ENCODE data around the gene VPS72.

Gene VPS72

GRCh38 chr1:151159373-151159772 lies 30.6 kb downstream of the VPS72 start:
- ChIA-PET CTCF (interaction anchor here (0.6 to 8.1 kb wide), 5 partner anchors 9 to 205 kb away, joined by 3 to 135 read pairs (median 4); partner anchors contain the start of gene CDC42SE1), POLR2A (no interaction called here)
- Histone ChIP-seq H3K27ac (ENCODE audit: insufficient read depth in 1 of 2, low read depth in 1 of 2, low read length in 2 of 2, poor library complexity in 1 of 2, severe bottlenecking in 2 of 2) (peak overlapping the region in 1 of 2 experiments; percentile 59), H3K4me3 (ENCODE audit: control insufficient read depth in 1 of 7, extremely low read depth in 1 of 7, insufficient read depth in 4 of 7, low read depth in 2 of 7, low read length in 6 of 7) (peak overlapping the region in 4 of 7 experiments; percentile 11 to 48 (median 39)), H3K36me3 (ENCODE audit: control insufficient read depth in 4 of 4, insufficient read depth in 4 of 4, low read length in 3 of 4) (peaks cover 2 to 32% (median 20%) of the 10 kb centered on the region in 4 experiments), H3K27me3 (replicated peaks in 2 of 5; ENCODE audit: control insufficient read depth in 4 of 5, insufficient read depth in 5 of 5, low read length in 4 of 5) (no peaks in the 10 kb centered on the region), H3K9me3 (ENCODE audit: control extremely low read depth in 1 of 5, control insufficient read depth in 4 of 5, insufficient read depth in 2 of 5, low read depth in 1 of 5, low read length in 4 of 5) (no peaks in the 10 kb centered on the region), H3K4me1 (ENCODE audit: control extremely low read depth in 1 of 4, control insufficient read depth in 4 of 4, insufficient read depth in 4 of 4, low read length in 3 of 4) (peaks cover 24 to 65% (median 56%) of the 10 kb centered on the region in 4 experiments)
- no peak for DNase-seq

DNA sequence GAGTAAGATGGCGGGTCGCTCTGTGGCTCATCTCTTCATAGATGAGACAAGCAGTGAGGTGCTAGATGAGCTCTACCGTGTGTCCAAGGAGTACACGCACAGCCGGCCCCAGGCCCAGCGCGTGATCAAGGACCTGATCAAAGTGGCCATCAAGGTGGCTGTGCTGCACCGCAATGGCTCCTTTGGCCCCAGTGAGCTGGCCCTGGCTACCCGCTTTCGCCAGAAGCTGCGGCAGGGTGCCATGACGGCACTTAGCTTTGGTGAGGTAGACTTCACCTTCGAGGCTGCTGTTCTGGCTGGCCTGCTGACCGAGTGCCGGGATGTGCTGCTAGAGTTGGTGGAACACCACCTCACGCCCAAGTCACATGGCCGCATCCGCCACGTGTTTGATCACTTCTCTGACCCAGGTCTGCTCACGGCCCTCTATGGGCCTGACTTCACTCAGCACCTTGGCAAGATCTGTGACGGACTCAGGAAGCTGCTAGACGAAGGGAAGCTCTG lies 31.2 kb downstream of the VPS72 start:
- Histone ChIP-seq H3K36me3 (ENCODE audit: control insufficient read depth in 4 of 4, insufficient read depth in 4 of 4, low read length in 3 of 4) (peaks cover 2 to 28% (median 18%) of the 10 kb centered on the region in 4 experiments), H3K27ac (ENCODE audit: insufficient read depth in 1 of 2, low read depth in 1 of 2, low read length in 2 of 2, poor library complexity in 1 of 2, severe bottlenecking in 2 of 2) (peak overlapping the region; percentile 1 to 59), H3K4me1 (ENCODE audit: control extremely low read depth in 1 of 4, control insufficient read depth in 4 of 4, insufficient read depth in 4 of 4, low read length in 3 of 4) (peaks cover 24 to 65% (median 55%) of the 10 kb centered on the region in 4 experiments), H3K4me3 (ENCODE audit: control insufficient read depth in 1 of 7, extremely low read depth in 1 of 7, insufficient read depth in 4 of 7, low read depth in 2 of 7, low read length in 6 of 7) (peak overlapping the region in 6 of 7 experiments; percentile 11 to 86 (median 58)), H3K9me3 (ENCODE audit: control extremely low read depth in 1 of 5, control insufficient read depth in 4 of 5, insufficient read depth in 2 of 5, low read depth in 1 of 5, low read length in 4 of 5) (no peaks in the 10 kb centered on the region), H3K27me3 (replicated peaks in 2 of 5; ENCODE audit: control insufficient read depth in 4 of 5, insufficient read depth in 5 of 5, low read length in 4 of 5) (no peaks in the 10 kb centered on the region)
- ChIA-PET POLR2A (no interaction called here), CTCF (interaction anchor here (1.0 to 8.1 kb wide), 6 partner anchors 9 to 98 kb away, joined by 3 to 135 read pairs (median 6); partner anchors contain the start of gene TMOD4)
- DNase-seq: peak in 1 of 3 donors; percentile 17
- WGBS (ENCODE audit: insufficient coverage): 90% methylated on average over 22 of the region's 22 CpGs

GRCh38 chr1:151158326-151158725 lies 31.7 kb downstream of the VPS72 start:
- Histone ChIP-seq H3K36me3 (ENCODE audit: control insufficient read depth in 4 of 4, insufficient read depth in 4 of 4, low read length in 3 of 4) (peaks cover 2 to 28% (median 16%) of the 10 kb centered on the region in 4 experiments), H3K9me3 (ENCODE audit: control extremely low read depth in 1 of 5, control insufficient read depth in 4 of 5, insufficient read depth in 2 of 5, low read depth in 1 of 5, low read length in 4 of 5) (no peaks in the 10 kb centered on the region), H3K27ac (ENCODE audit: insufficient read depth in 1 of 2, low read depth in 1 of 2, low read length in 2 of 2, poor library complexity in 1 of 2, severe bottlenecking in 2 of 2) (peak overlapping the region; percentile 42 to 59), H3K4me1 (ENCODE audit: control extremely low read depth in 1 of 4, control insufficient read depth in 4 of 4, insufficient read depth in 4 of 4, low read length in 3 of 4) (peaks cover 24 to 65% (median 55%) of the 10 kb centered on the region in 4 experiments), H3K27me3 (replicated peaks in 2 of 5; ENCODE audit: control insufficient read depth in 4 of 5, insufficient read depth in 5 of 5, low read length in 4 of 5) (no peaks in the 10 kb centered on the region), H3K4me3 (ENCODE audit: control insufficient read depth in 1 of 7, extremely low read depth in 1 of 7, insufficient read depth in 4 of 7, low read depth in 2 of 7, low read length in 6 of 7) (peak overlapping the region in 6 of 7 experiments; percentile 40 to 86 (median 66))
- 83% methylated on average over 1 of the region's 5 CpGs for WGBS (ENCODE audit: insufficient coverage)
- ChIA-PET POLR2A (interaction anchor here (0.6 to 1.7 kb wide), 4 partner anchors 13 to 155 kb away, joined by 4 to 7 read pairs (median 6); no protein-coding TSS in a partner anchor), CTCF (interaction anchor here (0.7 to 8.1 kb wide), 7 partner anchors 10 to 97 kb away, joined by 3 to 135 read pairs (median 6); partner anchors contain the start of gene TMOD4)
- DNase-seq: peak in 1 of 3 donors; percentile 15

DNA sequence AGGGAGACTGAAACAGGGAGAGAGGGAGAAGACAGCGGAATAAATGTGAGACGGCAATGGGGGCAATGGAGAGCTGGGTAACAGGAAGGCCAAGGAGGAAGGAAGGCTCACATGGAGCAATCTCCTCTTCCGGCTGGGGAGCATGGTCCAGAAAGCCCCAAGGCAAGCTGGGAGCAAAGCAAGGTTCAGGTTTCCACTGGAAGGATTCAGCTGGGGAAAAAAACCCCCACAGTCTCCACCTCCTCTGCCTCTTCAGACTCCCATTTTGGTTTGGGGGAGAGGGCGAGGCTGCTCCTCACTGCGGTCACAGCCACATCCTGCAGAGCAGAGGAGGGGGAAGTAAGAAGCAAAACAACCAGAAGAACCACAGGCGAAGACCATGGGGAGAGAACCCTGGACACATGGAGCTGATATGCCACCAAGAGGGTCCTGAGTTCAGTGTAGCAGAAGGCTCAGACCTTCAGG lies 32.9 kb downstream of the VPS72 start:
- POLR2A ChIA-PET: interaction anchor here (0.5 to 1.7 kb wide), 6 partner anchors 12 to 642 kb away, joined by 3 to 7 read pairs (median 4); partner anchors contain the start of gene VPS72
- H3K36me3 ChIP-seq (ENCODE audit: control insufficient read depth in 4 of 4, insufficient read depth in 4 of 4, low read length in 3 of 4): peaks cover 2 to 28% (median 16%) of the 10 kb centered on the region in 4 experiments
- H3K4me1 ChIP-seq (ENCODE audit: control extremely low read depth in 1 of 4, control insufficient read depth in 4 of 4, insufficient read depth in 4 of 4, low read length in 3 of 4): peaks cover 24 to 65% (median 55%) of the 10 kb centered on the region in 4 experiments
- DNase-seq: peak; percentile 77 to 91 (median 90)
- no peaks in the 10 kb centered on the region for H3K9me3 ChIP-seq (ENCODE audit: control extremely low read depth in 1 of 5, control insufficient read depth in 4 of 5, insufficient read depth in 2 of 5, low read depth in 1 of 5, low read length in 4 of 5)
- H3K4me3 ChIP-seq (ENCODE audit: control insufficient read depth in 1 of 7, extremely low read depth in 1 of 7, insufficient read depth in 4 of 7, low read depth in 2 of 7, low read length in 6 of 7): peak overlapping the region; percentile 45 to 86 (median 79)
- 3% methylated on average over 4 of the region's 6 CpGs for WGBS (ENCODE audit: insufficient coverage)
- H3K27me3 ChIP-seq (replicated peaks in 2 of 5; ENCODE audit: control insufficient read depth in 4 of 5, insufficient read depth in 5 of 5, low read length in 4 of 5): no peaks in the 10 kb centered on the region
- H3K27ac ChIP-seq (ENCODE audit: insufficient read depth in 1 of 2, low read depth in 1 of 2, low read length in 2 of 2, poor library complexity in 1 of 2, severe bottlenecking in 2 of 2): peak overlapping the region; percentile 51 to 76
- CTCF ChIA-PET: interaction anchor here (0.7 to 8.1 kb wide), 29 partner anchors 8 to 177 kb away, joined by 3 to 135 read pairs (median 4); partner anchors contain the start of genes GABPB2, LYSMD1, MINDY1 and PIP5K1A

- H3K4me3 ChIP-seq (ENCODE audit: control insufficient read depth in 1 of 7, extremely low read depth in 1 of 7, insufficient read depth in 4 of 7, low read depth in 2 of 7, low read length in 6 of 7): peak within 1 kb of the TSS; percentile 45 to 86 (median 79)
- peaks cover 24 to 63% (median 55%) of the 10 kb centered on the region in 4 experiments for H3K4me1 ChIP-seq (ENCODE audit: control extremely low read depth in 1 of 4, control insufficient read depth in 4 of 4, insufficient read depth in 4 of 4, low read length in 3 of 4)
- DNase-seq: peak; percentile 64 to 78 (median 74)
- WGBS (ENCODE audit: insufficient coverage): 0% methylated on average over 3 of the region's 4 CpGs
- no peaks in the 10 kb centered on the region for H3K27me3 ChIP-seq (replicated peaks in 2 of 5; ENCODE audit: control insufficient read depth in 4 of 5, insufficient read depth in 5 of 5, low read length in 4 of 5)
- H3K36me3 ChIP-seq (ENCODE audit: control insufficient read depth in 4 of 4, insufficient read depth in 4 of 4, low read length in 3 of 4): peaks cover 2 to 23% (median 14%) of the 10 kb centered on the region in 4 experiments
- no peaks in the 10 kb centered on the region for H3K9me3 ChIP-seq (ENCODE audit: control extremely low read depth in 1 of 5, control insufficient read depth in 4 of 5, insufficient read depth in 2 of 5, low read depth in 1 of 5, low read length in 4 of 5)
- POLR2A ChIA-PET: interaction anchor here (0.5 to 1.7 kb wide), 5 partner anchors 21 to 642 kb away, joined by 3 to 7 read pairs (median 3); partner anchors contain the start of gene VPS72
- peak within 1 kb of the TSS; percentile 51 to 76 for H3K27ac ChIP-seq (ENCODE audit: insufficient read depth in 1 of 2, low read depth in 1 of 2, low read length in 2 of 2, poor library complexity in 1 of 2, severe bottlenecking in 2 of 2)
- CTCF ChIA-PET: interaction anchor here (0.7 to 8.1 kb wide), 26 partner anchors 9 to 176 kb away, joined by 3 to 135 read pairs (median 4); partner anchors contain the start of genes GABPB2, LYSMD1, MINDY1 and PIP5K1A
Observed at GRCh38 chr1:151156515-151156819, 33.5 kb downstream of the VPS72 start, which contains the start of gene TNFAIP8L2. TNFAIP8L2 (plus strand) TSS chr1:151156649; CDS start chr1:151158698, 2,049 bp downstream.

DNA sequence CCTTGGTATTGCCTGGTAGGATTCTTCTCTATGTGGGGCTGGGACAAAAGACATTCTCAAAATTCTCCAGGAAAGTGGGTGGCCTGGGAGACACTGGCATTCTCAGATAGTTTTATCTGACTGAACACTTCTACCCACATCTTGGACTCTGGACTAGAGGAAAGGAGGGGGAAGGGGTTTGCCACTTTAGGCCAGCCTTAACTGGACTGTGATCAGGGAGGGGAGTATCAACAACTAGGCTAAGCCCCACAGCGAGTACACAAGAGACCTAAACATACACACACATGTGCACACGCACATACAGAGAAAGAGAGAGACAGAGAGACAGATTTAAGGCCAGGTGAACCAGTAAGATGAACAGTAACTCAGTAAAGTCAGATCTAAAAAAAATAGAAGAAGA lies 42.3 kb downstream of the VPS72 start:
- 100% methylated on average over 1 of the region's 2 CpGs for WGBS (ENCODE audit: insufficient coverage)
- CTCF ChIA-PET: interaction anchor here (1.2 kb wide), 1 partner anchor 9 kb away, joined by 3 read pairs; the partner anchor contains the start of gene TNFAIP8L2
- peaks cover 0 to 13% (median 0%) of the 10 kb centered on the region in 5 experiments for H3K27me3 ChIP-seq (replicated peaks in 2 of 5; ENCODE audit: control insufficient read depth in 4 of 5, insufficient read depth in 5 of 5, low read length in 4 of 5)
- no peaks in the 10 kb centered on the region for H3K9me3 ChIP-seq (ENCODE audit: control extremely low read depth in 1 of 5, control insufficient read depth in 4 of 5, insufficient read depth in 2 of 5, low read depth in 1 of 5, low read length in 4 of 5)
- H3K4me1 ChIP-seq (ENCODE audit: control extremely low read depth in 1 of 4, control insufficient read depth in 4 of 4, insufficient read depth in 4 of 4, low read length in 3 of 4): peaks cover 0 to 36% (median 25%) of the 10 kb centered on the region in 4 experiments
- POLR2A ChIA-PET: no interaction called here
- H3K27ac ChIP-seq (ENCODE audit: insufficient read depth in 1 of 2, low read depth in 1 of 2, low read length in 2 of 2, poor library complexity in 1 of 2, severe bottlenecking in 2 of 2): no peak overlapping the region
- no peaks in the 10 kb centered on the region for H3K36me3 ChIP-seq (ENCODE audit: control insufficient read depth in 4 of 4, insufficient read depth in 4 of 4, low read length in 3 of 4)
- peak overlapping the region in 2 of 7 experiments; percentile 80 for H3K4me3 ChIP-seq (ENCODE audit: control insufficient read depth in 1 of 7, extremely low read depth in 1 of 7, insufficient read depth in 4 of 7, low read depth in 2 of 7, low read length in 6 of 7)
- no peak for DNase-seq
